HG03139 (cell line): ENCODE data around the gene PPP1R12B.
"Not testable (repeated sequence)": the region's sequence is repeated elsewhere in the genome, so short reads cannot be mapped to it uniquely, and the experiment has no call there.

Experiments
- ATAC-seq: cut with Tn5 transposase; IDR thresholded peaks from one replicate; pipeline ENCODE4 v1.9.1; 2021; ENCODE audit not compliant: unreplicated experiment

The PPP1R12B gene

DNA sequence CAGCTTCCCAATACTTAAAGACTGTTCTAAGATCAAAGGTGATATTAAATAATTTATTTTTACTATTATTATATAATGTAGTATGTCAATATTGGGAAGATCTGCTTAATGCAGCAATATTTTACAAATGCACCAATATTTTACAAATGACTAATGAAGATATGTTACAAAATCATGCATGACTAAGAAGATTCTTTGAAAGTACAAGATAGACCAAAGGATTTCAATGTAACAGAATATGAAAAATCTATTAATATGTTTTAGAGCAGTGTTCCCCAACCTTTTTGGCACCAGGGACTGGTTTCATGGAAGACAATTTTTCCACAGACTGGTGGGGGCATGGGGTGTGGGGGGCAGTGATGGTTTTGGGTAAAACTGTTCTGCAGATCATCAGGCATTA, 132.1 kb downstream of the PPP1R12B start:
- not testable (repeated sequence) for ATAC-seq

DNA sequence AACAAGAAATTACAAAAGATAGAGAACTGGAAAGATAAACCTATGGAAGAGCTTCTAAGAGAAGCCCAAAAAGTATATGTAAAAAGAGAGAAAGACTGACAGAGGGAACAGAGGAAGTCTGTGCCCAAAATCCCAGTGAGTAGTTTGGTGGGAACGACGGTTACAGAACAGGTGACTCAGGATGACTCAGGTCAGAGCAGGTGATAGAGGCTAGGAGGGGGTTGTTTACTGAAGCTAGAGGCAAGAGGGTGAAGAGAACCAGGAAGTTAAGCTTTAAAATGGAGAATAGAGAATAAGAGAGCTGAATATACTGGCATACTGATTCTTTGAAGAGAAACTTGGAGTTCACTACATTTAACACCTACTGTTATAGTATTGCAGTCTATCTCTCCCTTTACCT, 134.9 kb downstream of the PPP1R12B start:
- ATAC-seq, result not testable (repeated sequence)

- not testable (repeated sequence) for ATAC-seq
Observed at GRCh38 chr1:202484032-202484431, 135.5 kb downstream of the PPP1R12B start.

DNA sequence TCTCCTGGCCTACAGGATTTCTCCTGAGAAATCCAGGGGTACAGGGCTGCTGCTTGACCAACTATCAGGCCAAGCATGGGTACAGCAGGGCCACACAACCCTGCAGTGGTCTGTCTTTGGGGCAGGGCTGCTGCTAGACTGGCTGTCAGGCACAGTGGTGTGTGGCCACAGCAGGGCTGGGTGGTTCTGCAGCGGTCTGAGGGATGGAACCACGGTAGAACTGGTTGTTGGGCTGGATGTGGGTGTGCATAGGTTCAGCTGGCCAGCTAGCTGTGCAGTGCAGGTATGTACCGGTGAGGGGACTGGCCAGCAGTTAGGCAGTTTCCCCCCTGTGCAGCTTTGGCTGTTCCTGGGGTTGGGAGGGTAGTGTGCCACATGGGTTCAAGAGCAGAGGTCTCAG, 136.3 kb downstream of the PPP1R12B start:
- ATAC-seq, result not testable (repeated sequence)

GRCh38 chr1:202488178-202488649, 139.7 kb downstream of the PPP1R12B start:
- not testable (repeated sequence) for ATAC-seq

GRCh38 chr1:202489101-202489500, 140.6 kb downstream of the PPP1R12B start:
- ATAC-seq, result not testable (repeated sequence)

GRCh38 chr1:202493112-202493511, 144.6 kb downstream of the PPP1R12B start:
- not testable (repeated sequence) for ATAC-seq

DNA sequence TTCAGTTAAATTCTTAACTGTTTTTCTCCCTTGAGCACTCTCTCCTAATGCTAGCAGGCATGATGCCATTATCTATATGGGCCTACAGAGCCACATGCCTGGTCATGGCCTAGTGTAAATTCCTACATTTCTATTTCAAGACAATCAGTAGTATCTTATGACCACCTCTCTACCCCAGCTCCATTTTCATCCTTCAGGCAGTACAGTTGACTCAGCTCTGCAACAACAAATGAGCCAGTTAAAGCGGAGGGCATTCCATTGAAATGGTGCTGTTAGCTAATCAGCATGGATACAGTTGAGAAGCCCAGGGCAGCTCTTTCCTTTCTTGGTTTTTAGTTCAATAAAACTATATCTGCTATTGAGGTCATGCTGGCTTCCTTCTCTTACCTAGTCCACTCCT, 150.0 kb downstream of the PPP1R12B start:
- no peak for ATAC-seq

DNA sequence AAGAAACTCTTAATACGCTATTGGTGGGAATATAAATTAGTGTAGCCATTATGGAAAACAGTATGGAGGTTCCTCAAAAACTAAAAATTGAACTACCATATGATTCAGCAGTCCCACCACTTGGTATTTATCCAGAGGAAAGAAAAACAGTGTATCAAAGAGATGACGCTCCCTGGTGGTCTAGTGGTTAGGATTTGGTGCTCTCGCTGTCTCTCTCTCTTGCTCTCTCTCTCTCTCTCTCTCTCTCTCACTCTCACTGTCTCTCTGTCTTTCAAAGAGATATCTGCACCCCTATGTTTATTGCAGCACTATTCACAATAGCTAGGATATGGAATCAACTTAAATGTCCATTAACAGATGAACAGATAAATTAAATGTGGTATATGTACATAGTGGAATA, 151.5 kb downstream of the PPP1R12B start:
- not testable (repeated sequence) for ATAC-seq

- ATAC-seq, result no peak
Observed at GRCh38 chr1:202501281-202501680, 152.8 kb downstream of the PPP1R12B start.

DNA sequence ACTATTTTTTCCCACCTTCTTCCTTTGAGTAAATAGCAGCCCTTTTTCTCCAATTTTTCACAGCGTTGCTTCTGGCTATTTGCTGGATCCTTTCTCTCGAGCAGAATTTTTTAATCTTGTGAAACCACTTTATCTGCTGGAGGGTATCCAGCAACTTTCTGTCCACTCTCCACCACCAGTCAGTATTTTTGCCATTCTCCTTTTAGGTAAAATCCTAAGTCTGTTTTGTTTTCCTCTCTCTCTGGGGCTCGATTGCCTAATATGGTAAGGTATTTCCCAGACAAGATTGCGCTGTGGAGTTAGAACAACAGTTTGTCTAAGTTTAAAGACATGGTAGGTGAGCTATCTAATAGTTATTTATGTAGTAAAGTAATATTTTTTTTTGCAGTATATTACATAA, 156.9 kb downstream of the PPP1R12B start:
- ATAC-seq, result no peak

GRCh38 chr1:202505880-202506575, 157.5 kb downstream of the PPP1R12B start:
- not testable (repeated sequence) for ATAC-seq

GRCh38 chr1:202508863-202509262, 160.4 kb downstream of the PPP1R12B start:
- ATAC-seq, result not testable (repeated sequence)

DNA sequence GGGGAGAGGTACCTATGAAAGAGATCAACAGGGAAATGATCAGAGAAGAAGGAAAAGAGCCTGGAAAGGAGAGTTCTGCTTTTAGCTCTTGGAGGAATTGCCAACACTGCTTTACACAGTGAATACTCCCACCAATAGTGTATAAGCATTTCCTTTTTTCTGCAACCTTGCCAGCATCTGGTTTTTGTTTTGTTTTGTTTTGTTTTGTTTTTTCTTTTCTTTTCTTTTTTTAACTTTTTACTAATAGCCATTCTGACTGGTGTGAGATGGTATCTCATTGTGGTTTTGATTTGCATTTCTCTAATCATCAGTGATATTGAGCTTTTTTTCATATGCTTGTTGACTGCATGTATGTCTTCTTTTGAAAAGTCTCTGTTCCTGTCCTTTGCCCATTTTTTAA, 165.4 kb downstream of the PPP1R12B start:
- ATAC-seq, result not testable (repeated sequence)

GRCh38 chr1:202516434-202516877, 168.0 kb downstream of the PPP1R12B start:
- ATAC-seq, result no peak

GRCh38 chr1:202517146-202517545, 168.6 kb downstream of the PPP1R12B start:
- ATAC-seq, result not testable (repeated sequence)

GRCh38 chr1:202518180-202518579, 169.7 kb downstream of the PPP1R12B start:
- not testable (repeated sequence) for ATAC-seq

GRCh38 chr1:202518905-202519304, 170.4 kb downstream of the PPP1R12B start:
- not testable (repeated sequence) for ATAC-seq

- ATAC-seq, result not testable (repeated sequence)
Observed at GRCh38 chr1:202520129-202520856, 171.8 kb downstream of the PPP1R12B start.

DNA sequence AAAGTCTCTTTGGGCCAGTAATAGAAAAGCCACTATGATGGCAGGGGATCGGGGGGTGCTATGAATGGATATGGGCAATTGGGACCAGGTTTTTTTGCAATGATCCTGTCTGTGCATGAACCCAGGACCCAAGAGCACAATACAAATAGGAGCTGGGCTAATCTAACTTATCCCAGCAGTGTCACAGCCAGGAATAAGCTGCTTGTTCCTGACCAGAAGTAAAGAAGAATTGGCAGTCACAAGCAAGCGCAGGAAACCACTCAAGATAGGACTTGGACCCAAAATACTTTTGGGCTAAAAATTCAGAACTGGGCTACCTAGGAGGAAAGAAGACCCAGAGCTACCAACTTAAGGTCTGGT, 172.3 kb downstream of the PPP1R12B start:
- ATAC-seq, result not testable (repeated sequence)

DNA sequence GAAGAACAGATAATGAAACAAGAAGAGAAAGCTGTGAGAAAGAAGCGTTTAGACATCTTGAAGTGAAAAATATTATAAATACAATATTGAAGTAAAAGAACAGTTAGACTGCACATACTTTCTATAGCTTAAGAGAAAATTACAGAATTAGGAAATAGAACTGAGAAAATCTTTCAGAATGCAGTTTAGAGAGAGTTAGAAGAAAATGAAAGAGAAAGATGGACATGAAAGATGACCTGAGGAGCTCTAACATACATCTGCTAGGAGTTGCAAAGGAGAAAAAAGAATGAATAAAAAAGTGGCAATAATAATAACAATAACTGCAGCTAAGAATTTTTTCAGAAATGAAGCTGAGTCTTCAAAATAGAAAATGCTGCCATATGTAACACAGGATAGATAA, 173.0 kb downstream of the PPP1R12B start:
- ATAC-seq, result not testable (repeated sequence)

DNA sequence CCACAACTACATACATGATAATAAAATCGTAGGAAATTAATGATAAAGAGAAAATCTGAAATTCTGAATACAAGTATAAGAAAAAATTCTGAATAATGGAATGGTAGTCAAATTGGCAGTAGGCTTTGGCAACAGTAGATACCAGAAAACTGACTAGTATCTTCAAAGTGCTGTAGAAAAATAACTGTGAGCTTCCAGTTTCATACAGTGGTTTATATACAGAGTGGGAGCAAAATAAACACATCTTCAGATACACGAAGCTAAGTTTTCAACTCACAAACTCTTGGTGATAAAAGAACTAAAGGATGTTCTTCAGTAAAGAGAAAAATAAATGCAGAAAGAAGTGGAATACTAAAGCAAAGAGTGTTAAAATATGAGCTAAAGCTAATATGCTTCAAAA, 173.4 kb downstream of the PPP1R12B start:
- ATAC-seq, result no peak
